Fibroblast of villous mesenchyme (primary cell): ENCODE measurements around the gene AQP7. TPM values are rescaled to one million over a fixed set of nuclear protein-coding genes. Genes with fewer than 3 reads are reported as not detected.
"Not testable (repeated sequence)": the region's sequence is repeated elsewhere in the genome, so short reads cannot be mapped to it uniquely, and the experiment has no call there.

Experiments
- DNase-seq: peaks from one replicate; pipeline ENCODE4 v3.0.0-alpha.2; 2010; ENCODE audit warnings: low read depth
- H3K4me3 ChIP-seq: 2 replicates; pipeline ENCODE4 v1.5.1; 2011; ENCODE audit warnings: low read depth, mild to moderate bottlenecking, low read length
- total RNA-seq: library from RNA; depleted of rRNA; stranded (reverse); fragments of >200 nt; gene quantifications from 2 replicates; pipeline ENCODE4 v1.2.3, GENCODE V29; 2012
- TF ChIP-seq, protein P1 (sequence below): IDR thresholded peaks from 2 replicates; pipeline ENCODE4 v1.5.1; 2012; ENCODE audit warnings: low read depth, mild to moderate bottlenecking, low read length; ENCODE audit not compliant: insufficient read depth

Gene AQP7
- total RNA-seq, 1 donor = not detected

DNA sequence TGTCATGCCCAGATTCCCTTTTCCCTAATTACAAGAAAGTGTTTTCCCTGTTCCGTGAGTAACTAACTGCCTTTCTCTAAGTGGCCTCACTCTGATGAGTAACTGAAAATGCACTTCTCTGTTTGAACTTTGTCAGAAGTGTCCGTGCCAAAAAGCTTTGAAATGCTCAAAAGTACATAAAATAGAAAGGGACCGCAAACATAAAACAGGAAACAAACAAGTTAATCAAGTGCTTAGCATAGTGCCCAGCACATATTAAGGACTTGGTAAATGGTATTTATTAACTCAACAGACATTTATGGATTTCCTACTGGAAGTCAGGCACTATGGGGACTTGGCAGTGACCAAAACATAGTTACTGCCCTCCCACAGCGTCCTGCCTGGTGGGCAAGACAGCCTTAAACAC, 22.8 kb upstream of the AQP7 start:
- TF ChIP-seq, protein P1, sequence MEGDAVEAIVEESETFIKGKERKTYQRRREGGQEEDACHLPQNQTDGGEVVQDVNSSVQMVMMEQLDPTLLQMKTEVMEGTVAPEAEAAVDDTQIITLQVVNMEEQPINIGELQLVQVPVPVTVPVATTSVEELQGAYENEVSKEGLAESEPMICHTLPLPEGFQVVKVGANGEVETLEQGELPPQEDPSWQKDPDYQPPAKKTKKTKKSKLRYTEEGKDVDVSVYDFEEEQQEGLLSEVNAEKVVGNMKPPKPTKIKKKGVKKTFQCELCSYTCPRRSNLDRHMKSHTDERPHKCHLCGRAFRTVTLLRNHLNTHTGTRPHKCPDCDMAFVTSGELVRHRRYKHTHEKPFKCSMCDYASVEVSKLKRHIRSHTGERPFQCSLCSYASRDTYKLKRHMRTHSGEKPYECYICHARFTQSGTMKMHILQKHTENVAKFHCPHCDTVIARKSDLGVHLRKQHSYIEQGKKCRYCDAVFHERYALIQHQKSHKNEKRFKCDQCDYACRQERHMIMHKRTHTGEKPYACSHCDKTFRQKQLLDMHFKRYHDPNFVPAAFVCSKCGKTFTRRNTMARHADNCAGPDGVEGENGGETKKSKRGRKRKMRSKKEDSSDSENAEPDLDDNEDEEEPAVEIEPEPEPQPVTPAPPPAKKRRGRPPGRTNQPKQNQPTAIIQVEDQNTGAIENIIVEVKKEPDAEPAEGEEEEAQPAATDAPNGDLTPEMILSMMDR = no peak
- DNase-seq = peak; percentile 59
- no peak overlapping the region for H3K4me3 ChIP-seq

DNA sequence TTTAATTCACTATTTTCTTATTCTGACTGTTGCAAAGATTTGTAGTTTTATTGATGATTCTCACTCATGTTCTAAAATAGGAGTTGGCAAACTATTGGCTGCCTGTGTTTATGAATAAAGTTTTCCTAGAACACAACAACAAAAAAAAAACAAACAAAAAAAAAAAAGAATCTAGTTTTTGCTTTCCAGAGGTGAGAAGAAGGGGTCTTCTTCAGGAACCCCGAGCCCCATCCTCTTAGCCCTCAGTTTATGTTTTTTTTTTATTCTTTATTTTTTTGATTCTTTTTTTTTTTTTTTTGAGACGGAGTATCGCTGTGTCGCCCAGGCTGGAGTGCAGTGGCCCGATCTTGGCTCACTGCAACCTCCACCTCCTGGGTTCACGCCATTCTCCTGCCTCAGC, 22.1 kb upstream of the AQP7 start:
- DNase-seq, H3K4me3 ChIP-seq: not testable (repeated sequence)

DNA sequence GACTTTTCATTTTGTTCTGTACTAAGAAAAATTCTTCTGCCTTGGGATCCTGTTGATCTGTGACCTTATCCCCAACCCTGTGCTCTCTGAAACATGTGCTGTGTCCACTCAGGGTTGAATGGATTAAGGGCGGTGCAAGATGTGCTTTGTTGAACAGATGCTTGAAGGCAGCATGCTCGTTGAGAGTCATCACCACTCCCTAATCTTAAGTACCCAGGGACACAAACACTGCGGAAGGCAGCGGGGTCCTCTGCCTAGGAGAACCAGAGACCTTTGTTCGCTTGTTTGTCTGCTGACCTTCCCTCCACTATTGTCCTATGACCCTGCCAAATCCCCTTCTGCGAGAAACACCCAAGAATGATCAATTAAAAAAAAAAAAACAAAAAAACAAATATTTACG, 21.7 kb upstream of the AQP7 start:
- not testable (repeated sequence) for H3K4me3 ChIP-seq, DNase-seq

DNA sequence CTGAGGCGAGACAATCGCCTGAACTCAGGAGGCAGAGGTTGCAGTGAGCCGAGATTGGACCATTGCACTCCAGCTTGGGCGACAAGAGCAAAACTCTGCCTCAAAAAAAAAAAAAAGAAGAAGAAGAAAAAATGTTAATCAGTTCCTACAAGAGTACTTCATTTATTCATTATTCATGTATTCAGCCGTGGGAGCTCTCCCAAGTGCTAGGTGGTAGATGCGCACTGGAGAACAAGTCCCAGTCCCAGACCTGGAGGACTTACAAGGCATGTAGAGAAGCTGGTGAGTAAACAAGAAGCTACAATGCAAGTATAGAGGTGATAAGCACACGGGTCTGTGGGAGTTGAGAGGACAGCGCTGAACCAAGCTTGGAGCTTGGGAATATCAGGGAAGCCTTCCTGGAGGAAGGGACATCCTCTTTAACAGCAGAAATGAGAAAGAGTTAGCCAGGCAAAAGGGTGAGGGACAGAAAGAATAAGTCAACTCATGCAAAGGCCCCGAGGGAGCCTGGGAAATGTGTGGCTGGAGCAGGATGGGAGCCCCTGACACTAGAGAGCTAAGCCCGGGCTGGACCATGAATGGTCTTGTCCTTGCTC, 17.4 kb upstream of the AQP7 start:
- H3K4me3 ChIP-seq = no peak overlapping the region
- TF ChIP-seq, protein P1 = no peak
- DNase-seq = no peak

DNA sequence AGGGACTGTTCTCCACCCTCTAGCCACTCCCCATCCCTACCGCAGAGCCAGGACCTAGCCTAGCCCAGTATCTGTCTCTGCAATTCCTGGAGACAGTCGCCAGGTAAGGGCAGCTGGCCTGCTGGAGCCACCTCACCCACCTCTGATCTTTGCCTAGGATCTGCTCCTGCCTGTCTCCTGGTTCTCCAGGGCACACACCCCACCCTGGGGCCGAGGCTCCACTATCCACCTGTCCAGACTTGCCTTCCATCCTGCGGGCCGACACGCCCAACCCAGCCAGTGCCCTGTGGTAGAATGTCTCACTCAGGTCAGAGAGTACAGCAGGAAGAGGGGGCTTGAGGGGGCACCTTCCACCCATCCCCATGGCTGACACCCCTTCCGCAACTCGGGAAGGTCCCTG, 15.7 kb upstream of the AQP7 start:
- DNase-seq = no peak
- H3K4me3 ChIP-seq = no peak overlapping the region
- TF ChIP-seq, protein P1 = no peak

DNA sequence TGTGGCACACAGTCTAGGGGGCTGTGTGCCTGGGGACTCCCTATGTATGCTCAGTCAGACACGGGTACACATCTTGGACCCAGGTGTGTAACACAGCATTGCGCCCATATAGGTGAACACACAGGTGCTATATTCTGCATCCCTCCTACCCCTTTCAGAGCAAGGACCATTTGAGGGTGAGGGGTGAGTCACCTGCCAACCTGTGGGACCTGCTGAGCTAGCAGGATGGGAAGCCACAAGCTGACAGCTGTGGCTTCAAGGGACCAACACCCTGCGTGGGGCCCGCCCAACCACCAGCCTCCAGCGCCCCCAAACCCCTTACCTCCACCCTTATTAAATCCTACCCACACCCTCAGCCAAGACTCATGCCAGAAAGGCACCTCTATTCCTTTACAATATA, 14.6 kb upstream of the AQP7 start:
- H3K4me3 ChIP-seq = no peak overlapping the region
- no peak for DNase-seq
- TF ChIP-seq, protein P1 = no peak

DNA sequence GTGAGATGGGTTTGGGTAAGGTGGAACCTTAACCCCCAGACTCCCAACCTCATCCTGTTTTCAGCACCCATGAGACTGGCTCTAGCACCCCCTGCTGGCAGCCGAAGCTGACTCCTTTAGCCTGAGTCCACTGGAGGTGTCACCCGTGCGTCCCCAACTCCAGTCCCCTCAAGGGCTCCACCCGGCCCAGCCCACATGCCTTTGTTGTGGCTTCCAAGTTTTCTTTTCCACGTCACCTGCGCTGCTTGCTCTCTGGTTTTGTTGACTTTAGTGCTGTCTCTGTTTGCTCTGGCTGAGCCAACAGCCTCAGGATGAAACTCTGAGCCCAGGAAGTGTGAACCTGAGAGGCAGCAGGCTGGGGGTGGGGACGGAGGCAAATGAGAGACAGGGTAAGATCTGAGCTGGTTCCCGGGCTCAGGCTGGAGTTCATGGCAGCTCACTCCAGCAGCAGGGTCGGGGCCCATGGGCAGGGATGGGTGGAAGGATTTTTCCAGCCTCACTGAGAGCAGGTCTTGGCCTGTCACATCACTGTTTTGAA, 13.2 kb upstream of the AQP7 start:
- no peak overlapping the region for H3K4me3 ChIP-seq
- TF ChIP-seq, protein P1 = peak; percentile 79
- peak; percentile 48 for DNase-seq

DNA sequence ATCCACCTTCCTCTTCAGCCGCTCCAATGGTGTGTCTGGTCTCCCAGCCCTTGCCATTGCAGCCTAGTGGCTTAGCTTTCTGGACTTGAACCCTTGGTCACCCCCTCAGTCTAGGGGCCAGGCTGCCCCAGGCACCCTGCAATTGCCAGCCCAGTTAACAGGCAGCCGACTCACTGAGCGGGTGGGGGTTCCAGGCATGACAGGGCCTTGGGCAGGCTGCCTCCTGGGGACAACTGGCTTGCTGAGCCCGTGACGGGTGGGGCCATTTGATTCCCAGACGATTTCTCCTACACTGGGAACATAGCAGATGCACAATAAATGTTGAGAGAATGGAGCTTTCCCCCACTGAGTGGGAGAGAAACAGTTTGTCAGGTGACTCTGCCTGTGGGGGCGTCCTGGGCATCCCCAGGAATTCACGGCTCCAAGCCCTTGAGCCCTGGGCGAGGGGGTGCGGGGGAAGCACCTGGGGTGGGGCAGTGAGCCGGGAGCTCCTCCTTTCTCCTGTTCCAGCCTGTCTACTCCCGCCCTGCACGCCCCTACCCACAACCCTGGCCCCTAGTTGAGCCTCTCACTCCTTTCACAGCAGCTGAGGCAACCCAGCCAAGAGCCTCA, 12.6 kb upstream of the AQP7 start:
- no peak overlapping the region for H3K4me3 ChIP-seq
- DNase-seq = no peak
- TF ChIP-seq, protein P1 = no peak
